ENCODE measurements around the gene SLC35F6.
"Not testable (repeated sequence)": the region's sequence is repeated elsewhere in the genome, so short reads cannot be mapped to it uniquely, and the experiment has no call there.

SLC35F6 gene

GRCh38 chr2:26756337-26756736 lies 7.7 kb upstream of the SLC35F6 start:
- DNase-seq (ENCODE audit: low spot score), result no peak

GRCh38 chr2:26757873-26758789 lies 6.0 kb upstream of the SLC35F6 start:
- no peak for DNase-seq (ENCODE audit: low spot score)

- no peak for DNase-seq (ENCODE audit: low spot score)
Observed at GRCh38 chr2:26758790-26759321, 5.2 kb upstream of the SLC35F6 start.

GRCh38 chr2:26759845-26760244 lies 4.2 kb upstream of the SLC35F6 start:
- no peak for DNase-seq (ENCODE audit: low spot score)

- not testable (repeated sequence) for DNase-seq (ENCODE audit: low spot score)
Observed at GRCh38 chr2:26760991-26761390, 3.1 kb upstream of the SLC35F6 start.

- no peak for DNase-seq (ENCODE audit: low spot score)
Observed at GRCh38 chr2:26763019-26763418, 1.1 kb upstream of the SLC35F6 start.

- no peak for DNase-seq (ENCODE audit: low spot score)
Observed at GRCh38 chr2:26764906-26765305, 822 bp downstream of the SLC35F6 start.

- no peak for DNase-seq (ENCODE audit: low spot score)
Observed at GRCh38 chr2:26765475-26766200, 1.6 kb downstream of the SLC35F6 start.

GRCh38 chr2:26767129-26767528 lies 3.0 kb downstream of the SLC35F6 start:
- DNase-seq (ENCODE audit: low spot score), result no peak

- no peak for DNase-seq (ENCODE audit: low spot score)
Observed at GRCh38 chr2:26767894-26768487, 3.9 kb downstream of the SLC35F6 start.

- DNase-seq (ENCODE audit: low spot score), result no peak
Observed at GRCh38 chr2:26768759-26769088, 4.6 kb downstream of the SLC35F6 start.

GRCh38 chr2:26769089-26769761 lies 5.1 kb downstream of the SLC35F6 start:
- no peak for DNase-seq (ENCODE audit: low spot score)

GRCh38 chr2:26770986-26771586 lies 7.0 kb downstream of the SLC35F6 start:
- DNase-seq (ENCODE audit: low spot score), result no peak

- DNase-seq (ENCODE audit: low spot score), result no peak
Observed at GRCh38 chr2:26772064-26773001, 8.2 kb downstream of the SLC35F6 start.

GRCh38 chr2:26776195-26776800 lies 12.2 kb downstream of the SLC35F6 start:
- DNase-seq (ENCODE audit: low spot score), result no peak

GRCh38 chr2:26778098-26778497 lies 14.0 kb downstream of the SLC35F6 start:
- DNase-seq (ENCODE audit: low spot score), result no peak

- no peak for DNase-seq (ENCODE audit: low spot score)
Observed at GRCh38 chr2:26778507-26778906, 14.4 kb downstream of the SLC35F6 start.

GRCh38 chr2:26780203-26780760 lies 16.2 kb downstream of the SLC35F6 start:
- DNase-seq (ENCODE audit: low spot score), result no peak

GRCh38 chr2:26782876-26783704 lies 19.0 kb downstream of the SLC35F6 start:
- no peak for DNase-seq (ENCODE audit: low spot score)

All from CD4-positive, alpha-beta T cell treated with Interleukin-15 for 4 hours (primary cell).